GM12872 (cell line): ENCODE results near the gene TIMP2.

Source experiments
- CTCF ChIP-seq: IDR thresholded peaks from 3 replicates; pipeline ENCODE4 v1.5.1; 2011; ENCODE audit warnings: low read depth, mild to moderate bottlenecking, low read length, moderate library complexity; ENCODE audit not compliant: insufficient read depth

Gene TIMP2

GRCh38 chr17:78806451-78806850, 118.7 kb downstream of the TIMP2 start:
- no peak for TF ChIP-seq CTCF

GRCh38 chr17:78805301-78805700, 119.9 kb downstream of the TIMP2 start:
- no peak for TF ChIP-seq CTCF

GRCh38 chr17:78804777-78805176, 120.4 kb downstream of the TIMP2 start:
- no peak for TF ChIP-seq CTCF

GRCh38 chr17:78803186-78803845, 121.9 kb downstream of the TIMP2 start:
- TF ChIP-seq CTCF, result no peak
